Panc1 (cell line): ENCODE measurements around the gene SMOC2. TPM values are rescaled to one million over a fixed set of nuclear protein-coding genes. Genes with fewer than 3 reads are reported as not detected.
"Not testable (repeated sequence)": the region's sequence is repeated elsewhere in the genome, so short reads cannot be mapped to it uniquely, and the experiment has no call there.

ENCODE experiments used
- ATAC-seq: fragments of 200-7000 bp; cut with Tn5 transposase; 2 replicates; pipeline ENCODE4 v1.9.1; 2020; ENCODE audit warnings: mild to moderate bottlenecking, moderate library complexity
- BruUV-seq: library from RNA; stranded (reverse); fragments of 400-500 nt; replicated peaks from 2 replicates; lab custom pipeline; 2021; lab: Mats Ljungman, UMichigan
- CTCF ChIA-PET: fragments of 300-600 bp; sonication (Branson Sonifier 250); formaldehyde crosslinking; loops from one replicate; lab custom pipeline; 2022; ENCODE audit warnings: antibody characterized with exemption; lab: Charles Lee
- POLR2A ChIA-PET: fragments of 300-600 bp; sonication (Branson Sonifier 250); formaldehyde crosslinking; loops from one replicate; lab custom pipeline; 2022; ENCODE audit warnings: antibody characterized with exemption; lab: Charles Lee
- DNase-seq: peaks from one replicate; pipeline ENCODE4 v3.0.0-alpha.2; 2010; ENCODE audit warnings: low read depth, low spot score
- H3K27ac ChIP-seq: 2 replicates; pipeline ENCODE4 v1.5.1; 2011; ENCODE audit warnings: mild to moderate bottlenecking, low read length, inconsistent platforms
- H3K27me3 ChIP-seq: fragments of 200-500 bp; sonication (Bioruptor generic); 2 replicates; pipeline ENCODE4 v1.6.0; 2014; ENCODE audit warnings: low read length, inconsistent platforms; ENCODE audit not compliant: control insufficient read depth, insufficient read depth
- H3K36me3 ChIP-seq: fragments of 200-500 bp; sonication (Bioruptor generic); 2 replicates; pipeline ENCODE4 v1.5.1; 2014; ENCODE audit warnings: inconsistent platforms, mild to moderate bottlenecking, low read length, moderate library complexity; ENCODE audit not compliant: control insufficient read depth, insufficient read depth
- H3K4me1 ChIP-seq: 2 replicates; pipeline ENCODE4 v1.5.1; 2011; ENCODE audit warnings: inconsistent platforms, mild to moderate bottlenecking, low read length, moderate library complexity; ENCODE audit not compliant: control insufficient read depth, insufficient read depth
- H3K4me3 ChIP-seq, 2 experiments: 2 replicates each; pipeline ENCODE4 v1.5.1; 2011 to 2012; ENCODE audit warnings: low read depth in 2 of 2, low read length in 2 of 2, mild to moderate bottlenecking in 2 of 2, inconsistent platforms in 1 of 2, moderate library complexity in 1 of 2
- H3K9me3 ChIP-seq: fragments of 200-500 bp; sonication (Bioruptor generic); 2 replicates; pipeline ENCODE4 v1.5.1; 2014; ENCODE audit warnings: low read depth, mild to moderate bottlenecking, inconsistent platforms, low read length, moderate library complexity; ENCODE audit not compliant: control insufficient read depth, insufficient read depth
- CTCF ChIP-seq: fragments of 450-650 bp; IDR thresholded peaks from 2 replicates; pipeline ENCODE4 v1.5.1; 2017; ENCODE audit warnings: mild to moderate bottlenecking
- POLR2AphosphoS5 ChIP-seq: IDR thresholded peaks from 2 replicates; pipeline ENCODE4 v1.6.1; 2012; ENCODE audit warnings: mild to moderate bottlenecking, low read depth, low read length, moderate library complexity
- REST ChIP-seq, 2 experiments: IDR thresholded peaks; 2 replicates each; pipeline ENCODE4 v1.6.1; 2011 to 2012; ENCODE audit warnings: low read depth in 2 of 2, control low read depth in 1 of 2, low read length in 1 of 2, mild to moderate bottlenecking in 1 of 2, moderate library complexity in 1 of 2; ENCODE audit not compliant: insufficient read depth in 1 of 2
- SIN3A ChIP-seq: IDR thresholded peaks from 2 replicates; pipeline ENCODE4 v1.6.1; 2012; ENCODE audit warnings: low read depth, mild to moderate bottlenecking, low read length, moderate library complexity, borderline replicate concordance; ENCODE audit not compliant: insufficient read depth
- TCF7L2 ChIP-seq: IDR thresholded peaks from 2 replicates; pipeline ENCODE4 v1.6.1; 2011; ENCODE audit warnings: mild to moderate bottlenecking, low read depth, low read length, inconsistent platforms
- in situ Hi-C: cut with HindIII; loops from 2 replicates; pipeline ENCODE4 v1.10.0; 2016; ENCODE audit warnings: low sequenced_read_pairs, low pct_unique_long_range_greater_than_20kb
- intact Hi-C: fragments of 100-400 bp; cut with micrococcal nuclease; formaldehyde crosslinking; loops from one replicate; pipeline ENCODE4 v1.10.0; 2022; ENCODE audit not compliant: unreplicated experiment
- total RNA-seq: library from RNA; stranded (reverse); gene quantifications from one replicate; pipeline ENCODE4 v1.2.1, GENCODE V29; 2021; ENCODE audit not compliant: unreplicated experiment

The SMOC2 gene
- total RNA-seq, 1 experiment from 2014 or later = 0.13 TPM

GRCh38 chr6:168536665-168537539 lies 95.9 kb downstream of the SMOC2 start:
- Histone ChIP-seq H3K27me3 (peaks cover 7% of the 10 kb centered on the region), H3K4me1 (no peaks in the 10 kb centered on the region), H3K4me3 (no peak overlapping the region), H3K9me3 (no peaks in the 10 kb centered on the region), H3K36me3 (no peaks in the 10 kb centered on the region), H3K27ac (no peak overlapping the region)
- TF ChIP-seq SIN3A (no peak), CTCF (no peak), REST (IDR thresholded peaks at IDR 0.05; ENCODE audit: insufficient read depth in 1 of 2, low read depth in 2 of 2, low read length in 1 of 2) (no peak), POLR2AphosphoS5 (no peak), TCF7L2 (no peak)
- DNase-seq = no peak
- in situ Hi-C loops (no loop called here), intact Hi-C loops (no loop called here)
- ChIA-PET POLR2A (no interaction called here), CTCF (no interaction called here)
- ATAC-seq = peak; percentile 36; the same call in 1 of the 2 replicates
- BruUV-seq = no TSS peak

- TF ChIP-seq REST (IDR thresholded peaks at IDR 0.05; ENCODE audit: insufficient read depth in 1 of 2, low read depth in 2 of 2, low read length in 1 of 2) (no peak), POLR2AphosphoS5 (no peak), TCF7L2 (no peak), SIN3A (no peak), CTCF (no peak)
- peak; percentile 57 for ATAC-seq
- no peaks in the 10 kb centered on the region for H3K36me3 ChIP-seq
- H3K27ac ChIP-seq = no peak overlapping the region
- in situ Hi-C loops (no loop called here), intact Hi-C loops (no loop called here)
- ChIA-PET CTCF (no interaction called here), POLR2A (no interaction called here)
- no peak overlapping the region for H3K4me3 ChIP-seq
- H3K27me3 ChIP-seq = peaks cover 7% of the 10 kb centered on the region
- H3K4me1 ChIP-seq = no peaks in the 10 kb centered on the region
- BruUV-seq = no TSS peak
- DNase-seq = no peak
- no peaks in the 10 kb centered on the region for H3K9me3 ChIP-seq
These were observed 96.5 kb downstream of the SMOC2 start for GRCh38 chr6:168537540-168537884.

GRCh38 chr6:168538188-168538891 lies 97.4 kb downstream of the SMOC2 start:
- CTCF ChIA-PET, H3K36me3 ChIP-seq, in situ Hi-C loops, DNase-seq, H3K4me3 ChIP-seq, H3K4me1 ChIP-seq, BruUV-seq, ATAC-seq, intact Hi-C loops, H3K9me3 ChIP-seq, H3K27ac ChIP-seq, POLR2A ChIA-PET: not testable (repeated sequence)
- H3K27me3 ChIP-seq = peaks cover 11% of the 10 kb centered on the region
